GM23338 (cell line): Measurements from ENCODE around the gene FAM20C.

ENCODE experiments used
- CREB1 ChIP-seq: fragments of 250-450 bp; sonication (Bioruptor Pico); IDR thresholded peaks from 2 replicates; pipeline ENCODE4 v1.5.0; 2020; ENCODE audit warnings: low read depth, mild to moderate bottlenecking, moderate library complexity
- CTCF ChIP-seq, 2 experiments: fragments of 200-600 bp in 1 of 2; sonication (generic) in 1 of 2; conservative IDR thresholded peaks; 2 replicates each; pipeline versions ENCODE4 v1.5.1 to v1.6.1; 2016 to 2017; ENCODE audit warnings: antibody characterized with exemption in 2 of 2, low read depth in 2 of 2, mild to moderate bottlenecking in 2 of 2, moderate library complexity in 1 of 2
- EZH2 ChIP-seq: fragments of 200-600 bp; sonication (generic); IDR thresholded peaks from one replicate; pipeline ENCODE4 v1.8.0; 2017; ENCODE audit warnings: antibody characterized with exemption, mild to moderate bottlenecking, low read depth; ENCODE audit not compliant: unreplicated experiment
- EZH2phosphoT487 ChIP-seq: fragments of 200-600 bp; sonication (generic); IDR thresholded peaks from one replicate; pipeline ENCODE4 v1.8.1; 2018; ENCODE audit warnings: antibody characterized with exemption; ENCODE audit not compliant: unreplicated experiment
- POLR2AphosphoS5 ChIP-seq: IDR thresholded peaks from 2 replicates; pipeline ENCODE4 v1.6.1; 2016; ENCODE audit warnings: antibody characterized with exemption, low read depth
- REST ChIP-seq: IDR thresholded peaks from one replicate; pipeline ENCODE4 v1.6.1; 2018; ENCODE audit warnings: antibody characterized with exemption; ENCODE audit not compliant: unreplicated experiment
- ZNF331 ChIP-seq: fragments of 250-450 bp; sonication (Bioruptor Pico); IDR thresholded peaks from 2 replicates; pipeline ENCODE4 v1.5.0; 2020; ENCODE audit warnings: low read depth, mild to moderate bottlenecking, moderate library complexity

GRCh38 chr7:167976-168791 is 24.2 kb upstream of the FAM20C start:
- TF ChIP-seq CTCF (conservative IDR thresholded peaks at IDR 0.05; ENCODE audit: low read depth in 2 of 2) (no peak), POLR2AphosphoS5 (no peak), CREB1 (CRISPR knock-in tag) (no peak), ZNF331 (CRISPR knock-in tag) (no peak), EZH2phosphoT487 (no peak), EZH2 (no peak), REST (no peak)
